Measurements from ENCODE around the gene TMEM74B. TPM values are rescaled to one million over a fixed set of nuclear protein-coding genes. Genes with fewer than 3 reads are reported as not detected.

TMEM74B gene
- total RNA-seq, 1 experiment from 2014 or later, result 8.4 TPM

GRCh38 chr20:1196634-1197033, 11.9 kb upstream of the TMEM74B start (continued):
- TF ChIP-seq SMAD4 (CRISPR knock-in tag; IDR thresholded peaks at IDR 0.05), result no peak

- H3K27me3 Mint-ChIP-seq (ENCODE audit: low read depth), result peaks cover 44% of the 10 kb centered on the region
- no peaks in the 10 kb centered on the region for H3K9me3 Mint-ChIP-seq
- TF ChIP-seq PRRX2 (CRISPR knock-in tag; IDR thresholded peaks at IDR 0.05), result no peak
- TF ChIP-seq, protein P1, sequence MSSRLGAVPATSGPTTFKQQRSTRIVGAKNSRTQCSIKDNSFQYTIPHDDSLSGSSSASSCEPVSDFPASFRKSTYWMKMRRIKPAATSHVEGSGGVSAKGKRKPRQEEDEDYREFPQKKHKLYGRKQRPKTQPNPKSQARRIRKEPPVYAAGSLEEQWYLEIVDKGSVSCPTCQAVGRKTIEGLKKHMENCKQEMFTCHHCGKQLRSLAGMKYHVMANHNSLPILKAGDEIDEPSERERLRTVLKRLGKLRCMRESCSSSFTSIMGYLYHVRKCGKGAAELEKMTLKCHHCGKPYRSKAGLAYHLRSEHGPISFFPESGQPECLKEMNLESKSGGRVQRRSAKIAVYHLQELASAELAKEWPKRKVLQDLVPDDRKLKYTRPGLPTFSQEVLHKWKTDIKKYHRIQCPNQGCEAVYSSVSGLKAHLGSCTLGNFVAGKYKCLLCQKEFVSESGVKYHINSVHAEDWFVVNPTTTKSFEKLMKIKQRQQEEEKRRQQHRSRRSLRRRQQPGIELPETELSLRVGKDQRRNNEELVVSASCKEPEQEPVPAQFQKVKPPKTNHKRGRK (CRISPR knock-in tag; IDR thresholded peaks at IDR 0.05; ENCODE audit: borderline replicate concordance), result no peak
- TF ChIP-seq RORB (CRISPR knock-in tag; IDR thresholded peaks at IDR 0.05), result no peak
- TF ChIP-seq KAT7 (CRISPR knock-in tag; IDR thresholded peaks at IDR 0.05; ENCODE audit: borderline replicate concordance), result no peak
- no peak for TF ChIP-seq NFE2L1 (CRISPR knock-in tag; IDR thresholded peaks at IDR 0.05)
- no peak for TF ChIP-seq GTF2I (CRISPR knock-in tag; conservative IDR thresholded peaks at IDR 0.05)
- TF ChIP-seq, protein P2, sequence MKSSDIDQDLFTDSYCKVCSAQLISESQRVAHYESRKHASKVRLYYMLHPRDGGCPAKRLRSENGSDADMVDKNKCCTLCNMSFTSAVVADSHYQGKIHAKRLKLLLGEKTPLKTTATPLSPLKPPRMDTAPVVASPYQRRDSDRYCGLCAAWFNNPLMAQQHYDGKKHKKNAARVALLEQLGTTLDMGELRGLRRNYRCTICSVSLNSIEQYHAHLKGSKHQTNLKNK (CRISPR knock-in tag; IDR thresholded peaks at IDR 0.05), result no peak
- TF ChIP-seq ESRRA (CRISPR knock-in tag; IDR thresholded peaks at IDR 0.05; ENCODE audit: borderline replicate concordance), result no peak
- no peak for TF ChIP-seq SMAD4 (CRISPR knock-in tag; IDR thresholded peaks at IDR 0.05)
- no peak for TF ChIP-seq ZNF423 (CRISPR knock-in tag; IDR thresholded peaks at IDR 0.05)
- no peak for TF ChIP-seq ZNF232 (CRISPR knock-in tag; IDR thresholded peaks at IDR 0.05)
- no peak for TF ChIP-seq ZNF396 (CRISPR knock-in tag; IDR thresholded peaks at IDR 0.05; ENCODE audit: borderline replicate concordance)
- no peak for TF ChIP-seq CREB1 (CRISPR knock-in tag; IDR thresholded peaks at IDR 0.05)
- TF ChIP-seq ZBTB21 (CRISPR knock-in tag; IDR thresholded peaks at IDR 0.05; ENCODE audit: borderline replicate concordance), result no peak
- no peak for TF ChIP-seq TEAD4 (CRISPR knock-in tag; IDR thresholded peaks at IDR 0.05)
- TF ChIP-seq, protein P3, sequence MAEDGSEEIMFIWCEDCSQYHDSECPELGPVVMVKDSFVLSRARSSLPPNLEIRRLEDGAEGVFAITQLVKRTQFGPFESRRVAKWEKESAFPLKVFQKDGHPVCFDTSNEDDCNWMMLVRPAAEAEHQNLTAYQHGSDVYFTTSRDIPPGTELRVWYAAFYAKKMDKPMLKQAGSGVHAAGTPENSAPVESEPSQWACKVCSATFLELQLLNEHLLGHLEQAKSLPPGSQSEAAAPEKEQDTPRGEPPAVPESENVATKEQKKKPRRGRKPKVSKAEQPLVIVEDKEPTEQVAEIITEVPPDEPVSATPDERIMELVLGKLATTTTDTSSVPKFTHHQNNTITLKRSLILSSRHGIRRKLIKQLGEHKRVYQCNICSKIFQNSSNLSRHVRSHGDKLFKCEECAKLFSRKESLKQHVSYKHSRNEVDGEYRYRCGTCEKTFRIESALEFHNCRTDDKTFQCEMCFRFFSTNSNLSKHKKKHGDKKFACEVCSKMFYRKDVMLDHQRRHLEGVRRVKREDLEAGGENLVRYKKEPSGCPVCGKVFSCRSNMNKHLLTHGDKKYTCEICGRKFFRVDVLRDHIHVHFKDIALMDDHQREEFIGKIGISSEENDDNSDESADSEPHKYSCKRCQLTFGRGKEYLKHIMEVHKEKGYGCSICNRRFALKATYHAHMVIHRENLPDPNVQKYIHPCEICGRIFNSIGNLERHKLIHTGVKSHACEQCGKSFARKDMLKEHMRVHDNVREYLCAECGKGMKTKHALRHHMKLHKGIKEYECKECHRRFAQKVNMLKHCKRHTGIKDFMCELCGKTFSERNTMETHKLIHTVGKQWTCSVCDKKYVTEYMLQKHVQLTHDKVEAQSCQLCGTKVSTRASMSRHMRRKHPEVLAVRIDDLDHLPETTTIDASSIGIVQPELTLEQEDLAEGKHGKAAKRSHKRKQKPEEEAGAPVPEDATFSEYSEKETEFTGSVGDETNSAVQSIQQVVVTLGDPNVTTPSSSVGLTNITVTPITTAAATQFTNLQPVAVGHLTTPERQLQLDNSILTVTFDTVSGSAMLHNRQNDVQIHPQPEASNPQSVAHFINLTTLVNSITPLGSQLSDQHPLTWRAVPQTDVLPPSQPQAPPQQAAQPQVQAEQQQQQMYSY (CRISPR knock-in tag; IDR thresholded peaks at IDR 0.05), result no peak
- TF ChIP-seq, protein P4, sequence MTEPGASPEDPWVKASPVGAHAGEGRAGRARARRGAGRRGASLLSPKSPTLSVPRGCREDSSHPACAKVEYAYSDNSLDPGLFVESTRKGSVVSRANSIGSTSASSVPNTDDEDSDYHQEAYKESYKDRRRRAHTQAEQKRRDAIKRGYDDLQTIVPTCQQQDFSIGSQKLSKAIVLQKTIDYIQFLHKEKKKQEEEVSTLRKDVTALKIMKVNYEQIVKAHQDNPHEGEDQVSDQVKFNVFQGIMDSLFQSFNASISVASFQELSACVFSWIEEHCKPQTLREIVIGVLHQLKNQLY (CRISPR knock-in tag; IDR thresholded peaks at IDR 0.05), result no peak
- TF ChIP-seq HMGXB4 (CRISPR knock-in tag; IDR thresholded peaks at IDR 0.05), result no peak
- no peaks in the 10 kb centered on the region for H3K4me1 Mint-ChIP-seq
- ChIA-PET CTCF (no interaction called here), POLR2A (no interaction called here)
- H3K27ac Mint-ChIP-seq, result no peak overlapping the region
- H3K4me3 Mint-ChIP-seq, result no peak overlapping the region
- no peaks in the 10 kb centered on the region for H3K36me3 Mint-ChIP-seq
- ATAC-seq (no peak), DNase-seq (ENCODE audit: low spot score) (no peak)
These were observed 10.4 kb upstream of the TMEM74B start for GRCh38 chr20:1195226-1195625.

Data from WTC11 (cell line).